HepG2 (cell line): ENCODE results near the gene RAB32. TPM values are rescaled to one million over a fixed set of nuclear protein-coding genes. Genes with fewer than 3 reads are reported as not detected.

ENCODE experiments used
- ATAC-seq: fragments of 200-7000 bp; cut with Tn5 transposase; 3 replicates; pipeline ENCODE4 v1.9.1; 2020; ENCODE audit warnings: mild to moderate bottlenecking, moderate library complexity
- BruUV-seq: library from RNA; stranded (reverse); fragments of 400-500 nt; replicated peaks from 2 replicates; lab custom pipeline; 2021; lab: Mats Ljungman, UMichigan
- CTCF ChIA-PET: fragments of 300-600 bp; formaldehyde crosslinking; extraction: SDS; loops from one replicate; lab custom pipeline; 2021; ENCODE audit warnings: low total read pairs, inconsistent platforms, low intra/inter-chr PET ratio; lab: Yijun Ruan, JAX
- POLR2A ChIA-PET: fragments of 350-600 bp; sonication (Branson Sonifier 250); formaldehyde crosslinking; loops from one replicate; lab custom pipeline; 2020; ENCODE audit warnings: antibody characterized with exemption, inconsistent platforms; lab: Yijun Ruan, JAX
- DNase-seq: peaks from one replicate; pipeline ENCODE4 v3.0.0-alpha.2; 2015; ENCODE audit warnings: low spot score
- FAIRE-seq: peaks from 3 replicates; lab custom pipeline; 2011; peaks lifted over from hg19 to GRCh38; lab: Jason Lieb, UNC
- H2AFZ ChIP-seq: one replicate; pipeline ENCODE4 v1.6.1; 2011; ENCODE audit warnings: low read length, inconsistent platforms
- H3K27ac ChIP-seq: fragments of 300-600 bp; 3 replicates; pipeline ENCODE4 v1.8.0; 2011; ENCODE audit warnings: mixed run types, mild to moderate bottlenecking, mixed read lengths, low read length, inconsistent platforms; ENCODE audit not compliant: insufficient read depth; ENCODE audit errors: extremely low read length
- H3K27me3 ChIP-seq, 2 experiments: fragments of 200-600 bp in 1 of 2; 2 replicates in 1 of 2; 3 replicates in 1 of 2; pipeline versions ENCODE4 v1.6.0 to v1.8.0; 2011; ENCODE audit warnings: low read length in 2 of 2, mild to moderate bottlenecking in 2 of 2, moderate library complexity in 2 of 2, inconsistent platforms in 1 of 2; ENCODE audit not compliant: insufficient read depth in 2 of 2, control insufficient read depth in 1 of 2
- H3K36me3 ChIP-seq, 2 experiments: fragments of 200-600 bp in 1 of 2; replicated peaks in 1 of 2; 2 replicates in 1 of 2; 3 replicates in 1 of 2; pipeline versions ENCODE4 v1.5.1 to v1.8.0; 2011; ENCODE audit warnings: low read length in 2 of 2, inconsistent platforms in 1 of 2; ENCODE audit not compliant: insufficient read depth in 2 of 2, control insufficient read depth in 1 of 2
- H3K4me1 ChIP-seq: 2 replicates; pipeline ENCODE4 v1.5.1; 2012; ENCODE audit warnings: low read length, inconsistent platforms; ENCODE audit not compliant: insufficient read depth
- H3K4me2 ChIP-seq: 2 replicates; pipeline ENCODE4 v1.6.0; 2011; ENCODE audit warnings: low read depth, low read length, inconsistent platforms
- H3K4me3 ChIP-seq, 3 experiments: fragments of 200-600 bp in 1 of 3; sonication (generic), shearing (Covaris generic) in 1 of 3; replicated peaks in 1 of 3; 2 replicates each; pipeline ENCODE4 v1.5.1; 2011 to 2016; ENCODE audit warnings: low read length in 3 of 3, inconsistent platforms in 2 of 3, low read depth in 2 of 3, mild to moderate bottlenecking in 2 of 3, control low read depth in 1 of 3, mixed read lengths in 1 of 3; ENCODE audit not compliant: insufficient read depth in 1 of 3
- H3K79me2 ChIP-seq: one replicate; pipeline ENCODE4 v1.6.1; 2011; ENCODE audit warnings: low read length, inconsistent platforms; ENCODE audit not compliant: insufficient read depth
- H3K9ac ChIP-seq: 2 replicates; pipeline ENCODE4 v1.6.0; 2011; ENCODE audit warnings: mild to moderate bottlenecking, low read depth, low read length, inconsistent platforms; ENCODE audit not compliant: insufficient read depth
- H3K9me3 ChIP-seq: 2 replicates; pipeline ENCODE4 v1.5.1; 2012; ENCODE audit warnings: mild to moderate bottlenecking, low read length
- H4K20me1 ChIP-seq: 2 replicates; pipeline ENCODE4 v1.6.0; 2011; ENCODE audit warnings: inconsistent platforms, mild to moderate bottlenecking, low read length, moderate library complexity; ENCODE audit not compliant: insufficient read depth
- ISL2 ChIP-seq: sonication (generic); formaldehyde crosslinking; IDR thresholded peaks from 2 replicates; pipeline ENCODE4 v1.5.0; 2020; ENCODE audit warnings: missing genetic modification reagents
- KDM1A ChIP-seq: IDR thresholded peaks from 2 replicates; pipeline ENCODE4 v1.6.1; 2016; ENCODE audit warnings: missing compliant biosample characterization
- SMAD1 ChIP-seq: sonication (generic); formaldehyde crosslinking; IDR thresholded peaks from 2 replicates; pipeline ENCODE4 v1.4.0; 2020; ENCODE audit warnings: missing genetic modification reagents, low read depth, mild to moderate bottlenecking, borderline replicate concordance
- TEF ChIP-seq: sonication (generic); formaldehyde crosslinking; IDR thresholded peaks from 2 replicates; pipeline ENCODE4 v1.5.0; 2020; ENCODE audit warnings: missing genetic modification reagents
- TGIF2 ChIP-seq: IDR thresholded peaks from 2 replicates; pipeline ENCODE4 v1.6.1; 2016; ENCODE audit warnings: control low read depth, missing compliant biosample characterization
- TOPORS ChIP-seq: sonication (generic); formaldehyde crosslinking; IDR thresholded peaks from 2 replicates; pipeline ENCODE4 v1.8.0; 2023; ENCODE audit warnings: mild to moderate bottlenecking, missing genetic modification reagents
- ZBTB3 ChIP-seq: sonication (generic); formaldehyde crosslinking; IDR thresholded peaks from 2 replicates; pipeline ENCODE4 v1.4.0; 2020; ENCODE audit warnings: low read depth, mild to moderate bottlenecking, moderate library complexity, missing genetic modification reagents, borderline replicate concordance
- ZMYM2 ChIP-seq: sonication (generic); formaldehyde crosslinking; IDR thresholded peaks from 2 replicates; pipeline ENCODE4 v1.8.0; 2022; ENCODE audit warnings: mild to moderate bottlenecking, missing genetic modification reagents
- ZNF550 ChIP-seq: sonication (generic); formaldehyde crosslinking; IDR thresholded peaks from 2 replicates; pipeline ENCODE4 v1.4.0; 2020; ENCODE audit warnings: mild to moderate bottlenecking, missing genetic modification reagents, borderline replicate concordance
- ZSCAN5A ChIP-seq: sonication (generic); formaldehyde crosslinking; IDR thresholded peaks from 2 replicates; pipeline ENCODE4 v1.8.0; 2022; ENCODE audit warnings: mild to moderate bottlenecking, missing genetic modification reagents, borderline replicate concordance
- WGBS: methylation state at CpG from one replicate; pipeline ENCODE4 v1.1.6; 2017; ENCODE audit warnings: low lambda C conversion rate; 5-methylcytosine and 5-hydroxymethylcytosine counted together
- in situ Hi-C: cut with HindIII; loops from 2 replicates; pipeline ENCODE4 v1.10.0; 2017; ENCODE audit warnings: low pct_unique_long_range_greater_than_20kb; ENCODE audit not compliant: extremely low pct_ligation_motif_present
- intact Hi-C: fragments of 100-400 bp; cut with micrococcal nuclease; formaldehyde crosslinking; loops from one replicate; pipeline ENCODE4 v1.10.0; 2022; ENCODE audit not compliant: unreplicated experiment
- polyA plus RNA-seq, 8 experiments: library from polyadenylated mRNA; depleted of rRNA in 3 of 8; stranded (reverse) in 7 of 8; unstranded in 1 of 8; fragments of >200 nt; fragmentation: Illumina TruSeq in 4 of 8; extraction: Trizol in 4 of 8; gene quantifications; 2 replicates each; pipeline versions ENCODE4 v1.2.1 to v1.2.3, GENCODE V29; 2011 to 2016; ENCODE audit warnings: low read depth in 4 of 8, missing spikeins in 1 of 8, mixed read lengths in 1 of 8; ENCODE audit not compliant: insufficient read depth in 1 of 8
- total RNA-seq, 5 experiments: library from RNA; depleted of rRNA; stranded (reverse); fragments of >200 nt; fragmentation: Illumina TruSeq; extraction: Trizol; gene quantifications; 2 replicates each; pipeline ENCODE4 v1.2.3, GENCODE V29; 2016; ENCODE audit warnings: low read depth in 1 of 5
- TF ChIP-seq, protein P1 (sequence below): IDR thresholded peaks from 2 replicates; pipeline ENCODE4 v1.6.1; 2012; ENCODE audit warnings: inconsistent platforms

RAB32 gene
- total and polyA plus RNA-seq, 2 of the 13 experiments (the other 11 are each of a cell fraction or from before 2014, with no cell fraction given): 43.7 to 93.9 TPM

DNA sequence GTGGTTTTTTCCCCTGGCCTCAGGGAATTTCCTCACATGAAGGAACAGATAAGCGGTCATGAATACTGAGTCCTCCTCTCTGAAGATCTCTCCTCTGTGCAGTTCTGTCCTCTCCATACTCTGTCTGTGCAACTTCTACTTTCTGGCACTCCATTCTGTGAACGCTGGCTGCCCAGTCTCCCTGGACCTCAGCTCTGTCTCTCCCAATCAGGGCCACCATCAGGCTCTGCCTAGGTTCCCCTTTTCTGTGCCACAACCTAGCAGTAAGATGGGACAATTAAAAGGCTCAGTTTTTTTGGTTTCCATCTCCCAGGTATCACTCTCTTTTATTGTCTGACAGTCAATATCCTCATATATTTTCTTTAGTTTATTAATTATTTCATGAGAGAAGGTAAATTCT is 50.4 kb downstream of the RAB32 start:
- ChIA-PET POLR2A (no interaction called here), CTCF (no interaction called here)
- Histone ChIP-seq H2AFZ (no peak overlapping the region), H3K4me2 (no peak overlapping the region), H3K9ac (no peak overlapping the region), H3K4me1 (peaks cover 1% of the 10 kb centered on the region; the same call in 1 of the 2 replicates), H3K9me3 (no peaks in the 10 kb centered on the region), H3K4me3 (no peak overlapping the region), H3K27me3 (no peaks in the 10 kb centered on the region), H3K79me2 (no peaks in the 10 kb centered on the region), H3K36me3 (no peaks in the 10 kb centered on the region), H3K27ac (no peak overlapping the region), H4K20me1 (no peaks in the 10 kb centered on the region)
- no TSS peak for BruUV-seq
- FAIRE-seq (no peak), DNase-seq (no peak), ATAC-seq (no peak)
- TF ChIP-seq ISL2 (no peak), TOPORS (no peak), SMAD1 (CRISPR knock-in tag) (no peak), ZBTB3 (no peak), ZMYM2 (CRISPR knock-in tag) (no peak), KDM1A (no peak), TGIF2 (CRISPR knock-in tag) (no peak), ZSCAN5A (CRISPR knock-in tag) (no peak), TEF (CRISPR knock-in tag) (no peak), ZNF550 (CRISPR knock-in tag) (no peak)
- TF ChIP-seq, protein P1, sequence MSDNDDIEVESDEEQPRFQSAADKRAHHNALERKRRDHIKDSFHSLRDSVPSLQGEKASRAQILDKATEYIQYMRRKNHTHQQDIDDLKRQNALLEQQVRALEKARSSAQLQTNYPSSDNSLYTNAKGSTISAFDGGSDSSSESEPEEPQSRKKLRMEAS: no peak
- 2% methylated on average over 2 of the region's 2 CpGs for WGBS
- intact Hi-C loops: no loop called here
- in situ Hi-C loops: no loop called here
